MM.1S (cell line): ENCODE results near the gene ITGB3BP.

ENCODE experiments used
- DNase-seq: peaks from one replicate; pipeline ENCODE4 v3.0.0-alpha.2; 2015
- H2AFZ ChIP-seq: fragments of 300-600 bp; sonication (generic); 2 replicates; pipeline ENCODE4 v1.6.0; 2016; ENCODE audit warnings: antibody characterized with exemption, low read length
- H3F3A ChIP-seq: fragments of 300-600 bp; sonication (generic); 2 replicates; pipeline ENCODE4 v1.6.1; 2016; ENCODE audit warnings: mild to moderate bottlenecking, antibody characterized with exemption, low read length, moderate library complexity, mixed read lengths; ENCODE audit not compliant: insufficient read depth
- H3K27ac ChIP-seq: fragments of 300-600 bp; sonication (generic); 2 replicates; pipeline ENCODE4 v1.5.1; 2016; ENCODE audit warnings: mild to moderate bottlenecking, low read length
- H3K27me3 ChIP-seq: fragments of 300-600 bp; sonication (generic); replicated peaks from 2 replicates; pipeline ENCODE4 v1.6.0; 2016; ENCODE audit warnings: low read length; ENCODE audit not compliant: insufficient read depth
- H3K36me3 ChIP-seq: fragments of 300-600 bp; sonication (generic); replicated peaks from 2 replicates; pipeline ENCODE4 v1.6.1; 2016; ENCODE audit warnings: mild to moderate bottlenecking, low read length, mixed read lengths; ENCODE audit not compliant: insufficient read depth
- H3K4me1 ChIP-seq: fragments of 300-600 bp; sonication (generic); 2 replicates; pipeline ENCODE4 v1.6.1; 2016; ENCODE audit warnings: low read length, mixed read lengths
- H3K4me2 ChIP-seq: fragments of 300-600 bp; sonication (generic); 2 replicates; pipeline ENCODE4 v1.6.0; 2016; ENCODE audit warnings: low read depth, low read length
- H3K4me3 ChIP-seq: fragments of 300-600 bp; sonication (generic); 2 replicates; pipeline ENCODE4 v1.5.1; 2016; ENCODE audit warnings: low read length, mixed read lengths
- H3K79me2 ChIP-seq: fragments of 300-600 bp; sonication (generic); 2 replicates; pipeline ENCODE4 v1.6.1; 2016; ENCODE audit warnings: mixed run types, low read length, mixed read lengths
- H3K9ac ChIP-seq: fragments of 300-600 bp; sonication (generic); 2 replicates; pipeline ENCODE4 v1.6.1; 2016; ENCODE audit warnings: low read length, mixed read lengths
- H3K9me2 ChIP-seq: fragments of 300-600 bp; sonication (generic); replicated peaks from 2 replicates; pipeline ENCODE4 v1.6.1; 2016; ENCODE audit warnings: mild to moderate bottlenecking, low read length, mixed read lengths; ENCODE audit not compliant: insufficient read depth
- H3K9me3 ChIP-seq: fragments of 300-600 bp; sonication (generic); replicated peaks from 2 replicates; pipeline ENCODE4 v1.6.1; 2016; ENCODE audit warnings: mild to moderate bottlenecking, low read length, mixed read lengths; ENCODE audit not compliant: insufficient read depth
- H4K20me1 ChIP-seq: fragments of 300-600 bp; sonication (generic); 2 replicates; pipeline ENCODE4 v1.6.1; 2016; ENCODE audit warnings: mild to moderate bottlenecking, low read length, moderate library complexity, mixed read lengths; ENCODE audit not compliant: insufficient read depth
- CTCF ChIP-seq: fragments of 300-600 bp; sonication (generic); IDR thresholded peaks from 2 replicates; pipeline ENCODE4 v1.5.1; 2016; ENCODE audit warnings: antibody characterized with exemption, low read length, mixed read lengths
- EZH2 ChIP-seq: fragments of 300-600 bp; sonication (generic); optimal IDR thresholded peaks from 2 replicates; pipeline ENCODE3; 2017; ENCODE audit warnings: low read depth, mild to moderate bottlenecking, antibody characterized with exemption, low read length, mixed read lengths
- EZH2phosphoT487 ChIP-seq: fragments of 300-600 bp; sonication (generic); IDR thresholded peaks from 2 replicates; pipeline ENCODE4 v1.6.1; 2018; ENCODE audit warnings: antibody characterized with exemption, low read length

Gene ITGB3BP

GRCh38 chr1:63557365-63557987, 34.5 kb upstream of the ITGB3BP start:
- peak; percentile 54 for DNase-seq

GRCh38 chr1:63555480-63555879, 32.5 kb upstream of the ITGB3BP start:
- Histone ChIP-seq H3K4me2 (no peak overlapping the region), H3F3A (no peaks in the 10 kb centered on the region), H3K4me1 (no peaks in the 10 kb centered on the region), H2AFZ (no peak overlapping the region), H3K36me3 (no peaks in the 10 kb centered on the region), H3K27me3 (no peaks in the 10 kb centered on the region), H3K9me2 (no peaks in the 10 kb centered on the region), H4K20me1 (no peaks in the 10 kb centered on the region), H3K27ac (no peak overlapping the region), H3K9ac (no peak overlapping the region), H3K79me2 (no peaks in the 10 kb centered on the region), H3K4me3 (no peak overlapping the region), H3K9me3 (no peaks in the 10 kb centered on the region)
- no peak for DNase-seq
- no peak for TF ChIP-seq EZH2

More at GRCh38 chr1:63557365-63557987, 34.5 kb upstream of the ITGB3BP start:
- Histone ChIP-seq H3K4me1 (no peaks in the 10 kb centered on the region), H3K9me3 (no peaks in the 10 kb centered on the region), H3K27ac (no peak overlapping the region), H2AFZ (peak overlapping the region; percentile 14; the same call in 1 of the 2 replicates), H3K36me3 (no peaks in the 10 kb centered on the region), H3K27me3 (no peaks in the 10 kb centered on the region), H3K9ac (no peak overlapping the region), H3K9me2 (no peaks in the 10 kb centered on the region), H3F3A (no peaks in the 10 kb centered on the region), H3K79me2 (no peaks in the 10 kb centered on the region), H3K4me3 (no peak overlapping the region), H4K20me1 (no peaks in the 10 kb centered on the region), H3K4me2 (no peak overlapping the region)
- TF ChIP-seq EZH2phosphoT487: no peak
- peak; percentile 69 for TF ChIP-seq CTCF

GRCh38 chr1:63548877-63549276, 25.9 kb upstream of the ITGB3BP start:
- Histone ChIP-seq H3K79me2 (no peaks in the 10 kb centered on the region), H3K9ac (no peak overlapping the region)

More at GRCh38 chr1:63548877-63549276, 25.9 kb upstream of the ITGB3BP start:
- Histone ChIP-seq H3K27me3 (no peaks in the 10 kb centered on the region), H3K36me3 (no peaks in the 10 kb centered on the region), H3K9me3 (no peaks in the 10 kb centered on the region), H3K9me2 (no peaks in the 10 kb centered on the region), H2AFZ (no peak overlapping the region), H3F3A (no peaks in the 10 kb centered on the region; the same call in 1 of the 2 replicates), H3K4me3 (no peak overlapping the region), H3K27ac (no peak overlapping the region), H3K4me1 (no peaks in the 10 kb centered on the region), H4K20me1 (no peaks in the 10 kb centered on the region), H3K4me2 (no peak overlapping the region)
- TF ChIP-seq CTCF (no peak), EZH2phosphoT487 (no peak), EZH2 (no peak)
- DNase-seq: no peak
